Measurements from ENCODE around the gene CHAF1B.
A peak's percentile ranks its signal among the peaks of the same experiment; 100 is the strongest.

The CHAF1B gene

DNA sequence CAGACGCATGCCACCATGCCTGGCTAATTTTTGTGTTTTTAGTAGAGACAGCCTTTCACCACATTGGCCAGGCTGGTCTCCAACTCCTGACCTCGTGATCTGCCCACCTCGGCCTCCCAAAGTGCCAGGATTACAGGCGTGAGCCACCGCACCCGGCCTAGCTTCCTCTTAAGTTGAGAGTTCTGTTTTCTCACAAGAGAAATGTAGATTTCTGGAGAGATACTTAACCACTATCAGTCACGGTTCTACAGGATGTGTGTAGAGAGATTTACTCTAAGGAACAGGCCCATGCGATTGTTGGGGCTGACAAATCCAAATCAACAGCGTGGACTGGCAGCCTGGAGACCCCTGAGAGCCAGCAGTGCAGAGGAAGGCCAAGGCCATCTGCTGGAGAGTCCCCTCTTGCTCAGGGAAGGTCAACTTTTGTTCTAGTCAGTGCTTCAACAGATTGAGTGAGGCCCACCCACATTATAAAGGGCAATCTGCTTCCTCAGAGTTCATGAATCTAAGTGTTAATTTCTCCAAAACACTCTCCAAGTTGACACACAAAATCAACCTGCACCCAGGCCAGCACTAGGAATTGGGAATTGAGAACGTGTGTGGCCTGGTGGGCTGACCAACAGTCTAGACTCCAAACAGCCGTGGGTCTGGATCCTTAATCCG is 38.7 kb downstream of the CHAF1B start:
- no peaks in the 10 kb centered on the region for H3K27me3 ChIP-seq (ENCODE audit: insufficient read depth, low read length, poor library complexity)
- no peak overlapping the region for H2AFZ ChIP-seq (ENCODE audit: low read depth, low read length)
- H3K27ac ChIP-seq (ENCODE audit: low read length) = no peak overlapping the region
- no peak overlapping the region for H3K4me3 ChIP-seq (ENCODE audit: low read depth in 1 of 2, low read length in 2 of 2)
- H3K9ac ChIP-seq (ENCODE audit: low read depth, low read length) = no peak overlapping the region
- no peak for TF ChIP-seq EZH2 (IDR thresholded peaks at IDR 0.05; ENCODE audit: borderline replicate concordance, low read depth, low read length, severe bottlenecking)
- TF ChIP-seq, protein P1, sequence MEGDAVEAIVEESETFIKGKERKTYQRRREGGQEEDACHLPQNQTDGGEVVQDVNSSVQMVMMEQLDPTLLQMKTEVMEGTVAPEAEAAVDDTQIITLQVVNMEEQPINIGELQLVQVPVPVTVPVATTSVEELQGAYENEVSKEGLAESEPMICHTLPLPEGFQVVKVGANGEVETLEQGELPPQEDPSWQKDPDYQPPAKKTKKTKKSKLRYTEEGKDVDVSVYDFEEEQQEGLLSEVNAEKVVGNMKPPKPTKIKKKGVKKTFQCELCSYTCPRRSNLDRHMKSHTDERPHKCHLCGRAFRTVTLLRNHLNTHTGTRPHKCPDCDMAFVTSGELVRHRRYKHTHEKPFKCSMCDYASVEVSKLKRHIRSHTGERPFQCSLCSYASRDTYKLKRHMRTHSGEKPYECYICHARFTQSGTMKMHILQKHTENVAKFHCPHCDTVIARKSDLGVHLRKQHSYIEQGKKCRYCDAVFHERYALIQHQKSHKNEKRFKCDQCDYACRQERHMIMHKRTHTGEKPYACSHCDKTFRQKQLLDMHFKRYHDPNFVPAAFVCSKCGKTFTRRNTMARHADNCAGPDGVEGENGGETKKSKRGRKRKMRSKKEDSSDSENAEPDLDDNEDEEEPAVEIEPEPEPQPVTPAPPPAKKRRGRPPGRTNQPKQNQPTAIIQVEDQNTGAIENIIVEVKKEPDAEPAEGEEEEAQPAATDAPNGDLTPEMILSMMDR (IDR thresholded peaks at IDR 0.05; ENCODE audit: borderline replicate concordance, extremely low read depth, low read length, poor library complexity, severe bottlenecking) = no peak
- H3K9me3 ChIP-seq (ENCODE audit: insufficient read depth, low read length, severe bottlenecking) = no peaks in the 10 kb centered on the region
- no peaks in the 10 kb centered on the region for H3K79me2 ChIP-seq (ENCODE audit: insufficient read depth, low read length)
- no peak overlapping the region for H3K4me2 ChIP-seq (ENCODE audit: insufficient read depth, low read length)
- ATAC-seq (ENCODE audit: insufficient read depth, low read depth) (no peak), DNase-seq (no peak)
- peaks cover 23% of the 10 kb centered on the region for H3K36me3 ChIP-seq (ENCODE audit: insufficient read depth, low read length)
- H3K4me1 ChIP-seq (ENCODE audit: insufficient read depth, low read length) = no peaks in the 10 kb centered on the region
- peaks cover 9% of the 10 kb centered on the region; the same call in 1 of the 2 replicates for H4K20me1 ChIP-seq (ENCODE audit: insufficient read depth, low read length)

DNA sequence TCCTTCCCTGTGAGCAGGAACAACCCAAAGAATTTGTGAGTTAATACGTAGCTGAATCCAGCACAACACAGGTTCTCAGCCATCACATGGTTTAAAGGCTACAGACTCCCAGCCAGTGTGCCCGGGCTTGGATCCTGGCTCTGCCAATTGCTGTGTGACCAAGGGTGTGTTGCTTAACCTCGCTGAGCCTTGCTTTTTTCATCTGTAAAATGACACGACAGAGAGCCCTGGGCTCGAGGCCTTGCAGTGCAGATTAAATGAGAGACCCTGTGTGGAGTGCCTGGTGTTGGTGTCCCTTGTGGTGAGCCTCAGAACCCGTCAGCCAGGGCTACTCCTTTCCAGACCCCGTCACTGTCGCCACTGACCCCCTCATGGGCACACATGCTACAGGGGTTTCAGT is 39.4 kb downstream of the CHAF1B start:
- Histone ChIP-seq H4K20me1 (ENCODE audit: insufficient read depth, low read length) (peaks cover 9% of the 10 kb centered on the region; the same call in 1 of the 2 replicates), H3K27me3 (ENCODE audit: insufficient read depth, low read length, poor library complexity) (no peaks in the 10 kb centered on the region), H3K4me2 (ENCODE audit: insufficient read depth, low read length) (no peak overlapping the region), H3K36me3 (ENCODE audit: insufficient read depth, low read length) (peaks cover 18% of the 10 kb centered on the region; the same call in 1 of the 2 replicates), H3K4me3 (ENCODE audit: low read depth in 1 of 2, low read length in 2 of 2) (no peak overlapping the region), H3K79me2 (ENCODE audit: insufficient read depth, low read length) (no peaks in the 10 kb centered on the region), H3K4me1 (ENCODE audit: insufficient read depth, low read length) (no peaks in the 10 kb centered on the region), H3K9me3 (ENCODE audit: insufficient read depth, low read length, severe bottlenecking) (no peaks in the 10 kb centered on the region), H2AFZ (ENCODE audit: low read depth, low read length) (no peak overlapping the region), H3K27ac (ENCODE audit: low read length) (no peak overlapping the region), H3K9ac (ENCODE audit: low read depth, low read length) (no peak overlapping the region)
- ATAC-seq (ENCODE audit: insufficient read depth, low read depth) (no peak), DNase-seq (no peak)
- TF ChIP-seq, protein P1 (IDR thresholded peaks at IDR 0.05; ENCODE audit: borderline replicate concordance, extremely low read depth, low read length, poor library complexity, severe bottlenecking) = no peak
- TF ChIP-seq EZH2 (IDR thresholded peaks at IDR 0.05; ENCODE audit: borderline replicate concordance, low read depth, low read length, severe bottlenecking) = no peak

DNA sequence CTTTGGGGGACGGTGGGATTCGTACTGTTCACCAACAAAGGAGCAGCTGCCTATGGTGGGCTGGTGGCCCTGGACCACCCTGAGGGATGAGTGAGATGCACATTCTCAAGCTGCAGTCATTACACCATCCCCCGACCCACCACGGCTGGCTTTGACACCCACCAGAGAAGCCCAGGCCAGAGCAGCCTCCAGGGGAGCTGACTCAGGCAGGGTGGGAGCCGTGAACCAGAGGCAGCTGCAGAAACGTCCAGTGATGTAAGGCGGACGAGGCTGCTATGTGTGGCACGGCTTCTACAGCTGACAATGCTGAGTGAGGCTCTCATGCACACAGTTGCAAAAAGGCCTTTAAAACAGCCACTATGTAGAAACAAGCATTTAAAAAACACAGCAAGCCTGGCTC is 40.1 kb downstream of the CHAF1B start:
- no peaks in the 10 kb centered on the region for H3K9me3 ChIP-seq (ENCODE audit: insufficient read depth, low read length, severe bottlenecking)
- no peaks in the 10 kb centered on the region for H3K27me3 ChIP-seq (ENCODE audit: insufficient read depth, low read length, poor library complexity)
- no peaks in the 10 kb centered on the region for H3K4me1 ChIP-seq (ENCODE audit: insufficient read depth, low read length)
- H3K79me2 ChIP-seq (ENCODE audit: insufficient read depth, low read length) = no peaks in the 10 kb centered on the region
- H4K20me1 ChIP-seq (ENCODE audit: insufficient read depth, low read length) = peaks cover 9% of the 10 kb centered on the region; the same call in 1 of the 2 replicates
- ATAC-seq (ENCODE audit: insufficient read depth, low read depth) = 0 out of 3 replicates have a peak, but pooled peaks have one; percentile 24
- no peak overlapping the region for H2AFZ ChIP-seq (ENCODE audit: low read depth, low read length)
- H3K27ac ChIP-seq (ENCODE audit: low read length) = no peak overlapping the region
- no peak overlapping the region for H3K9ac ChIP-seq (ENCODE audit: low read depth, low read length)
- TF ChIP-seq EZH2 (IDR thresholded peaks at IDR 0.05; ENCODE audit: borderline replicate concordance, low read depth, low read length, severe bottlenecking) = no peak
- TF ChIP-seq, protein P1 (IDR thresholded peaks at IDR 0.05; ENCODE audit: borderline replicate concordance, extremely low read depth, low read length, poor library complexity, severe bottlenecking) = no peak
- peaks cover 14% of the 10 kb centered on the region; the same call in 1 of the 2 replicates for H3K36me3 ChIP-seq (ENCODE audit: insufficient read depth, low read length)
- H3K4me2 ChIP-seq (ENCODE audit: insufficient read depth, low read length) = no peak overlapping the region
- no peak for DNase-seq
- H3K4me3 ChIP-seq (ENCODE audit: low read depth in 1 of 2, low read length in 2 of 2) = no peak overlapping the region
